Measurements from ENCODE around the gene PRG2. TPM values are rescaled to one million over a fixed set of nuclear protein-coding genes. Genes with fewer than 3 reads are reported as not detected.

The PRG2 gene
- total RNA-seq, 4 donors from 2014 or later: 1.0 TPM; not detected in 3

DNA sequence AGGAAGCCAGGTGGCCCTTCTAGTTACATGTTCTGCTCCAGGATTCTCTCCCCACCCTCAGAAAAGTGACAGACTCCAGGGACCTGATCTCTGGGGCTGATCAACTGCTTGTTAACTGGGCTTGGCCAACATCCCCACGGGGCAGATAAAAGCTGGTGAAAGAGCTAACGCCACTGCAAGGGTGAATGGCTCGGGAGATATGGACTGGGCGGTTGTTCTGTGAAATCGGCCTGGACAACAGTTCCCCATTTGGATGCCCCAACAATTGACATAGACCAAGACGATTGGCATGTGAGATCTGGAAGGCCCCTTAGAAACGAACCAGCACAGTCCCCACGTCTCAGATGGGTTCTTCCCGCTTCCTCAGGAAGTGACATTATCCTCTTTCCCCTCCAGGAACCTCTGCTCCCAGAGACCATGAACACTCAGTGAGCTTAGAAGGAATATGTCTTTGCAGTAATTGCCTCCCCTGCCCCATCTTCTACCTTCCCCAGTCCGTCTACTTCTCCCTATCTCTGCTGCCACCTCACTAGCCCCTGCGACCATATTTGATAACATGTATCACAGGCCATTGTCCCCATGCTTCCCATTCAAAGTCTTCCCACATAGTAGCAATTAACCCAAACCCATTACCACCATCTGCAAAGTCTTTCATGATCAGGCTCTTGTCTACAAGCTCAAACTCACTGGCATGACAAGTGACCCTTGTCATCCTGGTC is 5.6 kb upstream of the PRG2 start:
- no peak for DNase-seq (ENCODE audit: low spot score)
- ATAC-seq (ENCODE audit: low FRiP score): no peak
- TF ChIP-seq, protein P1, sequence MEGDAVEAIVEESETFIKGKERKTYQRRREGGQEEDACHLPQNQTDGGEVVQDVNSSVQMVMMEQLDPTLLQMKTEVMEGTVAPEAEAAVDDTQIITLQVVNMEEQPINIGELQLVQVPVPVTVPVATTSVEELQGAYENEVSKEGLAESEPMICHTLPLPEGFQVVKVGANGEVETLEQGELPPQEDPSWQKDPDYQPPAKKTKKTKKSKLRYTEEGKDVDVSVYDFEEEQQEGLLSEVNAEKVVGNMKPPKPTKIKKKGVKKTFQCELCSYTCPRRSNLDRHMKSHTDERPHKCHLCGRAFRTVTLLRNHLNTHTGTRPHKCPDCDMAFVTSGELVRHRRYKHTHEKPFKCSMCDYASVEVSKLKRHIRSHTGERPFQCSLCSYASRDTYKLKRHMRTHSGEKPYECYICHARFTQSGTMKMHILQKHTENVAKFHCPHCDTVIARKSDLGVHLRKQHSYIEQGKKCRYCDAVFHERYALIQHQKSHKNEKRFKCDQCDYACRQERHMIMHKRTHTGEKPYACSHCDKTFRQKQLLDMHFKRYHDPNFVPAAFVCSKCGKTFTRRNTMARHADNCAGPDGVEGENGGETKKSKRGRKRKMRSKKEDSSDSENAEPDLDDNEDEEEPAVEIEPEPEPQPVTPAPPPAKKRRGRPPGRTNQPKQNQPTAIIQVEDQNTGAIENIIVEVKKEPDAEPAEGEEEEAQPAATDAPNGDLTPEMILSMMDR (IDR thresholded peaks at IDR 0.05): no peak

DNA sequence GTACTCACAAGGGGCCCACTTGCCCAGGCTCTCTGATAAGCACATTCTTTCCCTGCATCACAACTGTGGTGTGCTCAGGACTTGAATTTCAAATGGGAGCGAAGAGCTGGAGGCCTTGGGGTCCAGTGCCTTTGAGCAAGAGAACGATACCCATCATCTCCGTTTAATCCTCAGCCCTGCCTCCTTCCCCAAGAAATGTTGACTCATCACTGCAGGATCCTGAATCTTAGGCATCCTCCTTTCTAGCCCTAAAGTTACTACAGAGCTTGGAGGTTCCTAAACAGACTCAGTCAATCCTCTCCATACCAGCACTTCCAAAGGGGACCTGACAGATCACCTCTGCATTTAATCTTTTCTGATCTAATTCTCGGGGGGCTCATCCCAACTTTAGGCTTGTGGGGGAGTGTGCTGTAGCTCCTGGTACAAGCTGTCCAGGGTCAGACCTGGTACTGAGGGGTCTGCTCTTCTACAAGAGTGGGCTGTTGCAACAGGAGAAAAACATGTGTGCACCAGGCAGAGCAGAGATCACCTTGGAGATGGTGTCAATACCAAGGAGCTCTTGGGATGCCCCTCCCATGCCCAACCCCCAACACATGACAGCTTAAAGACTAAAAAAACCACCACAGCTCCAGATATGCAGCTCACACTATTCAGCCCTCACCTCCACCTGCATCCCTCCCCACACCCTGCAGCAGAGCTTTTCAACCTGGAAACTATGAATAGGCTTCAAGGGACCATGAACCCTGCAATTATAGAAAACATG is 3.9 kb upstream of the PRG2 start:
- DNase-seq (ENCODE audit: low spot score) (no peak), ATAC-seq (ENCODE audit: low FRiP score) (no peak)
- TF ChIP-seq, protein P1 (IDR thresholded peaks at IDR 0.05): no peak

DNA sequence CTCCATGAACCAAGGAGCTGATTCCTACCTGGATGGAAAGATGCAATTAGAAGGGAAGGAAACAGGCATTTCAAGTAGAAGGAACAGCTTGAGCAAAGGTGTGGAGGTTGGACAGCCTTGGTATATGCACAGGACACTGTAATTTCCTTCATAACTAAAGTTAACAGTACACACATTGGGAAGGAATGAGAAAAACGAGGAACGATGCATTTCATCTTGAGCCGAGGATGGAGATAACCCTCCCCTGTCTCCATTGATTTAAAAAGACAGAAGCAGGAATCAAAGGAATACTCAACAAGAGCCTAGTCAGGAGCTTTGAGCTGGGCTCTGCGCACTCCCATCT is 2.3 kb upstream of the PRG2 start:
- TF ChIP-seq, protein P1 (IDR thresholded peaks at IDR 0.05): no peak
- ATAC-seq (ENCODE audit: low FRiP score) (no peak), DNase-seq (ENCODE audit: low spot score) (no peak)

DNA sequence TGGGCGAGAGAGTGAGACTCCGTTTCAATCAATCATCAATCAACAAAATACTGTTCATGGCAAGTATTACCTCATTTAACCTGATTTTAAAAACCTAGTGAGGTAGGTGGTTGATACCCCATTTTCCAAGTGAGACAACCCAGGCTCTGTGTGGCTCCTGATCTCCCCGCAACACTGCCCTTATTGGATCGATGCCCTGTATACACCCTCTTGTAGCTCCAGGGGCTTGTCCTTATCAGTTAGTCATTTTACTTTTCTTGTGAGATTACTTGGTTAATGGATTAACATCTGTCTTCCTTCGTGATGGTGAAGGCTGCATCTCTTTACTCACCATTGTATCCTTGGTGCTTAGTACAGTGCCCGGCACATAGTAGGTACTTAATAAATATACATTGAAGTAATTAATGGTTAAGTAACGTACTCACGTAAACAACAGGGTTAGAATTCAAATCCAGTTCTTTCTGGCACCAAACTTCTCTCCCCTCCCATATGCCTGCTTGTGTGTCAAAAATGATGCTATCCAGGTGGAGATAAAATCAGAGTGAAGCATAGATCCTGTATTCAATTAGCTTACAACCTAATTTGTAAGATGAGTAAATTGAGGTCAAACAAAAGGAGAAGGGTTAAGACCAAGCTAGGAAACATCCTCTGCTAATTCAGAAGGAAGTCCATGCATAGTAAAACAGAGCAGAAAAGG is 1.8 kb upstream of the PRG2 start:
- no peak for DNase-seq (ENCODE audit: low spot score)
- no peak for ATAC-seq (ENCODE audit: low FRiP score)
- TF ChIP-seq, protein P1 (IDR thresholded peaks at IDR 0.05): no peak

DNA sequence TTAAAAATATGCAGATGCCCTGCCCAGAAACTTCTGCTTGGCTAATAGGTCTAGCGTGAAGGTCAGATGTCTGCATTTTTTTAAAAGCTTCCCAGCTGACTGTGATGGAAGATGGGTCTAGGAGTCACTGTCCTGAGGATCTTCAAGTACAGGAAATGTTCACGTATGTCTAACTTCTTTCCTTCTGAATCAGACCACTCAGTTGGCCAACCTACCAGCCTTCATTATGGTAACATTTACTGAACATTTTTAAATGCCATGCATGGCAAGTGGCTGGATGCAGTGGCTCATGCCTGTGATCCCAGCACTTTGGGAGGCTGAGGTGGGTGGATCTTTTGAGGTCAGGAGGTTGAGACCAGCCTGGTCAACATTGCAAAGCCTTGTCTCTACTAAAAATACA is 1.1 kb upstream of the PRG2 start:
- no peak for ATAC-seq (ENCODE audit: low FRiP score)
- TF ChIP-seq, protein P1 (IDR thresholded peaks at IDR 0.05): no peak
- no peak for DNase-seq (ENCODE audit: low spot score)

DNA sequence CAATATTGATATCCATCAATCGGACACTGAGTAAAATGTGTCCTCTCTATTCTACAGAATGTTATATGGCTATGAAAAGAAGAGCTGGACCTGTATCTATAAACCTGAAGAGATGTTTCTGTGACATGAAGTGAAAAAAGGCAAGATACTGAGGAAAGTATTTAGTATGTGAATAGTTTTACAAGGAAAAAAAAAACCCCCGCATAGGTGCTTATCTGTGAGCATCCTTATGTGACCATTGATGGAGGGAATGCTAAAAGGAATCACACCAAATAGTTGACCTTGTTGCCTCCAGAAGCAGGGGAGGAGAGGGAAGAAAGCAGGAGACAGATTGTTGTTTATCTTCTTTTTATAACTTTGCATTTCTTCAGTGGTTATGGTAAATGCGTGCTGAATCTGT is 661 bp upstream of the PRG2 start:
- ATAC-seq (ENCODE audit: low FRiP score): no peak
- DNase-seq (ENCODE audit: low spot score): no peak
- TF ChIP-seq, protein P1 (IDR thresholded peaks at IDR 0.05): no peak

Measured in omental fat pad (tissue), 4 donors.